Measurements from ENCODE around the gene LHFPL2.

Gene LHFPL2

DNA sequence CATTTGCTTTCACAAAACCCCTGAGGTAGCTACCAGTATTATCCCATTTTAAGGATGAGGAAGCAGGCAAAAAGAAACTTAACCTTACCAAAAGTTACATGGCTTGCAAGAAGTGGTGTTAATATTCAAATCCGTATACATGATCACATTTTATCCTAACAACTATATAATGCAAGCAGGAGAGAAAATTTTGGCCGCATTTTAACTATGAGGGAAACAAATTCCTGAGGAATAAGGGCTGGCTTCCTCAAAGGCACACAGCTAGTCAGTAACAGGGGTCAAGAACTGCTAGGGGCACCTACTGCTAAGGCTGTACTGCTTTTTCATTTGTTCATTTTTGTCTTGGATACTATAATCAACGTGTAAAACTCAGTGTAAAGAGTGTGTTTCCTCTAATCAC is 81.0 kb downstream of the LHFPL2 start:
- no peak for DNase-seq (ENCODE audit: low read depth)

GRCh38 chr5:78566747-78567425 is 81.7 kb downstream of the LHFPL2 start:
- DNase-seq (ENCODE audit: low read depth) = no peak

DNA sequence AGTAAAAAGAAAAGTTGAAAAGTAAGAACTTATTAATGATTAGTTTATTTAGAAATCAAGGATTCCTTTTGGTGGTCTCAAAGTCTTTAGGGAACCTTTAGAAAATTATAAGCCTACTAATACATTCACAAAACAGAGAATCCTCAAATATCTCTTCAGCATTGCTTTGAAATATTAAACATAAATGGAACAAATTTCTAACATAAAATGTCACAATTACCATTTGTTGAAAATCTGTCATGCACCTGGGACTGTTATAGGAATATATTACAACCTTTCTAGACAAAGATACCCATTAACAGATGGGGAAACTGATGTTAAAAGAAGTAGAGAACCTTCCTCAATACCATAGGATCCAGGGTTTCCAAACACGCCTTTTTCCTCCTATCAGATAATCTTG is 83.2 kb downstream of the LHFPL2 start:
- no peak for DNase-seq (ENCODE audit: low read depth)

DNA sequence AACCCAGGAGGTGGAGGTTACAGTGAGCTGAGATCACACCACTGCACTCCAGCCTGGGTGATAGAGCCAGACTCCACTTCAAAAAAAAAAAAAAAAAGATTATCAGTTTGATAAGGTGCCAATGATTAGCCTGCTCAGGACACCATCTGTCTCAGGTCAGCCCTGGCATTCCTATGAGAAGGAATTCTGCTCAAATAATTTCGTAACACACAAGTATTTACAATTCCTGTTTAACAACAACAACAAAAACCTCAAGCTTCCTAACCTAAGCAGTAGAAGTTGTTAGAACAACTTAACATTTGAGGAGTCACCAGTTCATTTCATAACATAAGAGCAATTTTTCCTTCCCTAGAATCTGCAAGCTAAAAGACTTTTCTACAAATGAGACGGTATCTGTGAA is 85.0 kb downstream of the LHFPL2 start:
- no peak for DNase-seq (ENCODE audit: low read depth)

DNA sequence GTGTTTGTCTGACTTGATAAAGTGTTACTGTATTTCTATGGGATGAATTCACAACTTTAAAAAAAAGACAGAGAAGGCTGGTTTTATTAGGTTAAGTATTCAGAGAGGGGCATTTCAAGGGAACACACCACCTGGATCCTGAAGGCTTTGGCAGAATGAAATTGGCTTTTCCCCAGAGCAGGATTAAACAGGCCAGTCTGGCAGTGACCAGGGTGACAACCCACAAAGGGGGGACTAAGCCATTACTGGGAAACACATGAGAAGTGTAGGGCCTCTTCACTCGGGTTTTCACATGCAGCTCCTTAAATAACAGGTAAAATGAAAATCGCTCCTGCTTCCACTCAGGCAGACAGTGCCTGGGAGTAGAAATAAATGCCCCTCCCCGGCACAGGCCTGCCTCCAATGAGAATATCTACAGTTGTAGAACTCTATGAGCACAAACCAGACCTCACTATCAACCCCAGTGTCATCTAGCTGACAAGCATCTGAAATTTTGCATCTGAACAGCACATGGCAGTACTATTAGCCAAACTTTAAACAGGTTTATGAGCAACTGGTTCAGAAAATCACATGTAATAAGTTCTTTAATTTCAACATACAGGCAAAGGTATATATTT is 85.8 kb downstream of the LHFPL2 start:
- DNase-seq (ENCODE audit: low read depth) = no peak

GRCh38 chr5:78562001-78562400 is 86.6 kb downstream of the LHFPL2 start:
- no peak for DNase-seq (ENCODE audit: low read depth)

DNA sequence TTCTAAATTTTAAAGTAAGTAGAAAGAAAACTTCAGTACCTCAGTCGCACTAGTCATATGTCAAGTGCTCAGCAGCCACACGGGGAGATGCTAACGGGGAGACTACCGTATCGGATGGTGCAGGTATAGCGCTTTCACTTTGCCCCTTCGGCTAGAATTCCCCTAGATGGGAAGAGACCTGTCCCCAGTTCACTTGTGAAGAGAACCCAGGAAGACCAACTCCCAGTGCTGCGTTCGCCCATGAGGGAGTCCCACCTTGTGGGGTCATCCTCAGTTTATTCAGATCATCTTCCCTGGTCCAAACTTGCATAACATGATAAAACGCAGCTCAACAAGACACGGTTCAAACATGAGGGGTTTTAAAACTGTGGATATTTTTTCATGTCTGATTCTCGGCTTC is 87.3 kb downstream of the LHFPL2 start:
- no peak for DNase-seq (ENCODE audit: low read depth)

GRCh38 chr5:78560000-78560855 is 88.3 kb downstream of the LHFPL2 start:
- no peak for DNase-seq (ENCODE audit: low read depth)

- no peak for DNase-seq (ENCODE audit: low read depth)
Measured at GRCh38 chr5:78557601-78558000, 91.0 kb downstream of the LHFPL2 start.

GRCh38 chr5:78555870-78556269 is 92.7 kb downstream of the LHFPL2 start:
- DNase-seq (ENCODE audit: low read depth) = no peak

DNA sequence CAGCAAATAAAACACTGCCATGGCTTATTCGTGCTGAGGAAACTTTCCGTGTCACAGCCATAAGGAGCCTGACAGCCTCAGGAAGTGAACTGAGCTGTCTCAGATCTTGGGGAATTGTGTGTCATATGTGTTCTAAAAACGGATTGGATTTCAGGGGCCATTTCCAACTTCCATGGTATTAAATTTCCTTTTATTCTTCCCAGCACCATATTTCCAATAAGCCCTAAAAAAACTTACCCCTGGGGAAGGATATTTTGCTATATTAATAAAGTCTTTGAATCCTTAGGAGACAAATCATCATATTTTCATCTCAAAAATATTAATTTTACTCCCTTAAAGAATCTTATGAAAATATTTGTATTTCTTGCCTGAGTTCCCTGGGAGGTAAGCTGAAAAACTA is 93.9 kb downstream of the LHFPL2 start:
- no peak for DNase-seq (ENCODE audit: low read depth)

DNA sequence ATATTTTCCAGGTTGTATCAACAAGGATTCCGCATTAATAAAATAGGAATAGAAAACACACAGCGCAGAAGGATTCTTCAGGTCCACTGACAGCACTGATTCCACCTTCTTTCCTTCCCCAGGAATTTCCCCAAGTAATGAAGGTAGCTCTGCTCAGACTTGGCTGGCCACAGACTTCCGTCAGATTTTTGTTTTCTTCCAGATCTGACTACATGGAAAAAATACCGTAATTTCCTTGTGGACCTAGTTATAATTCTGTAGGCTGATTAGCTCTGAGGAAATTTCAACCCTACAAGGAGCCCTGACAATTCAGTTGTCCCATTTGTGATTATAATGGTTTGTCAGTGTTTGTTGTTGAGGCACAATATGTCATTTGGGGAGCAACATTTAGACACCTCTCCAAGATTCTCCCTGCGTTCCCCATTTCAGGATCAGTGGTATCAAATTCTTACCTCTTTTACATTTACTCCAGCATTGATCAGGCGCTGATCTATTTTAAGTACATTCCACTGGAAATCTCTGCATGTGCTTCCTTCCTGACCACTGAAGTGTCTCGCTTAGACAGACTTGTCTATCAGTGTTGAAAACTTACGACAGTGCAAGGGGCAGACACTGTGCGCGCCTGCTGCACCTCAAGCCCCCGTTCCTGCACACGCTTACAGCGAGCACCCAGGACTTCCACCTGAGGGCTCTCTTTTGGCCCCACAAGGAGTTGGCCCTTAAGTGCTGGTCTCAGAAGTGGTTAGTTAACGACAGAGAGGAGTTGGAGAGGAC is 94.8 kb downstream of the LHFPL2 start:
- DNase-seq (ENCODE audit: low read depth) = no peak

GRCh38 chr5:78552729-78553342 is 95.7 kb downstream of the LHFPL2 start:
- DNase-seq (ENCODE audit: low read depth) = no peak

GRCh38 chr5:78550891-78551290 is 97.7 kb downstream of the LHFPL2 start:
- no peak for DNase-seq (ENCODE audit: low read depth)

GRCh38 chr5:78549043-78549442 is 99.5 kb downstream of the LHFPL2 start:
- no peak for DNase-seq (ENCODE audit: low read depth)

- no peak for DNase-seq (ENCODE audit: low read depth)
Measured at GRCh38 chr5:78547731-78548615, 100.6 kb downstream of the LHFPL2 start.

- DNase-seq (ENCODE audit: low read depth) = no peak
Measured at GRCh38 chr5:78547183-78547582, 101.4 kb downstream of the LHFPL2 start.

GRCh38 chr5:78546276-78546996 is 102.1 kb downstream of the LHFPL2 start:
- DNase-seq (ENCODE audit: low read depth) = no peak

DNA sequence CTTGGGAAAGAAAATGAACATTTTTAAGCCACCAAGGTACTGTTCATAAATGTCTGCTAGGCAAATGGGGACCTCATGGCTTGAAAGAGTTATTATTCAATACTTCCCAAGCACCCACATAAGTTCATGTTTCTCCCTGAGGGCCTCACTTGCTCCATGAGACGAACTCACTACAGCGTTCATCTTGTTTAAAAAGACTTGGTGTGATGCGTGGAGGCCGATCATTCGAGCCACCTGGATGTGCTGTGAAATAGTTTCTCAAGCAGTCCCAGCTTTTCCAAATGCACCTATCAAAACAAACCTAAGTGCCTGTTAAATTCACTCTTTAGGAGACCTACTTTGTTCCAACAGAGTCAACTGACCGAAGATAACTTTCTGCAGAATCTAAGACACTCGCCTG is 103.2 kb downstream of the LHFPL2 start:
- DNase-seq (ENCODE audit: low read depth) = no peak

DNA sequence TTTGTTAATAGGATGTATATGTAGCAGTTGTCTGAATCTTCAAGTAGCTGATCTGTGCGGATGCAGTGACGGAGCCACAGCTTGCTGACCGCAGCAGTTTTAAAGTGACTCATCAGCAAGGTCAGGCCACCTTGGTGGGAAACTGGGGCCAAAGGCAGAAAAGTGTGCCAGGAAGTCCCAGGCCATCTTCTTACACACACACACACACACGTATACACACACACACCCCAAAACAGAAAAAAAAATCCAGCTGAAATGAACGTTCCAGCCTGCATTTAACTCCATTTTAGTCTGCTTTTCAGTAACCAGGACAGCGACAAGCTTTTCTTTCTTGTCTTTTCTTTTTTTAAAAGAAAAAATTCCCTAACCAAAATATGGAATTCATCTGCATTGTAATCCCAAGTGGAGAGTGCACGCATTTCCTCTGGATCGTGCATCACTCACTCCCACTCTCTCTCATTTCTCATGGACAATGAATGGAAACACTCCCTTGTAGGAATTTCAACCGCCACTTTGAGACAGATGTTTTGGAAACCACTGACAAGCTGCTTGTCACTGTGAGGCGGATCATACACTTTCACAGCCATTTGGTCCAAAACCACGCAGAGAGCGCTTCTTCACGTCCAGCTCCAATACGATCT is 103.9 kb downstream of the LHFPL2 start:
- no peak for DNase-seq (ENCODE audit: low read depth)

All from activated gamma-delta T cell treated with anti-CD3 and anti-CD28 coated beads, Interleukin-2, amount 50 U/mL, for 16 hours (primary cell).